ENCODE data around the gene ACTN1.

Gene ACTN1

GRCh38 chr14:68880581-68881105 lies 98.5 kb downstream of the ACTN1 start:
- CTCF ChIA-PET: no interaction called here
- TF ChIP-seq CTCF (IDR thresholded peaks at IDR 0.05; ENCODE audit: control extremely low read depth, extremely low read depth, low read depth, missing control alignments): no peak
- DNase-seq (ENCODE audit: extremely low spot score): no peak
- POLR2A ChIA-PET: no interaction called here

GRCh38 chr14:68879841-68880575 lies 99.1 kb downstream of the ACTN1 start:
- CTCF ChIA-PET: no interaction called here

GRCh38 chr14:68879321-68879781 lies 99.8 kb downstream of the ACTN1 start:
- TF ChIP-seq CTCF (IDR thresholded peaks at IDR 0.05; ENCODE audit: control extremely low read depth, extremely low read depth, low read depth, missing control alignments): no peak
- POLR2A ChIA-PET: no interaction called here
- CTCF ChIA-PET: no interaction called here

More at GRCh38 chr14:68879841-68880575, 99.1 kb downstream of the ACTN1 start:
- DNase-seq (ENCODE audit: extremely low spot score): no peak
- POLR2A ChIA-PET: no interaction called here
- TF ChIP-seq CTCF (IDR thresholded peaks at IDR 0.05; ENCODE audit: control extremely low read depth, extremely low read depth, low read depth, missing control alignments): no peak

GRCh38 chr14:68878908-68879307 lies 100.2 kb downstream of the ACTN1 start:
- no peak for DNase-seq (ENCODE audit: extremely low spot score)
- POLR2A ChIA-PET: no interaction called here
- TF ChIP-seq CTCF (IDR thresholded peaks at IDR 0.05; ENCODE audit: control extremely low read depth, extremely low read depth, low read depth, missing control alignments): no peak
- CTCF ChIA-PET: no interaction called here

More at GRCh38 chr14:68879321-68879781, 99.8 kb downstream of the ACTN1 start:
- DNase-seq (ENCODE audit: extremely low spot score): no peak

- ChIA-PET CTCF (interaction anchor here (1.1 kb wide), 1 partner anchor 16 kb away, joined by 3 read pairs; no protein-coding TSS in a partner anchor), POLR2A (no interaction called here)
- DNase-seq (ENCODE audit: extremely low spot score): no peak
- no peak for TF ChIP-seq CTCF (IDR thresholded peaks at IDR 0.05; ENCODE audit: control extremely low read depth, extremely low read depth, low read depth, missing control alignments)
These were observed 101.0 kb downstream of the ACTN1 start for GRCh38 chr14:68877993-68878575.

GRCh38 chr14:68876976-68877375 lies 102.1 kb downstream of the ACTN1 start:
- no peak for DNase-seq (ENCODE audit: extremely low spot score)
- POLR2A ChIA-PET: no interaction called here
- CTCF ChIA-PET: interaction anchor here (1.1 kb wide), 1 partner anchor 14 kb away, joined by 3 read pairs; no protein-coding TSS in a partner anchor
- no peak for TF ChIP-seq CTCF (IDR thresholded peaks at IDR 0.05; ENCODE audit: control extremely low read depth, extremely low read depth, low read depth, missing control alignments)
